A204.1 (cell line): ENCODE measurements around the gene RBFOX1.

Source experiments
- FAIRE-seq: peaks from 2 replicates; lab custom pipeline; 2012; peaks lifted over from hg19 to GRCh38; lab: Jason Lieb, UNC

The RBFOX1 gene

GRCh38 chr16:7420843-7421242 lies 88.2 kb downstream of the RBFOX1 start:
- no peak for FAIRE-seq

GRCh38 chr16:7421578-7421977 lies 88.9 kb downstream of the RBFOX1 start:
- FAIRE-seq = no peak

- no peak for FAIRE-seq
Observed at GRCh38 chr16:7422036-7422888, 89.6 kb downstream of the RBFOX1 start.

GRCh38 chr16:7423434-7424044 lies 90.9 kb downstream of the RBFOX1 start:
- no peak for FAIRE-seq

GRCh38 chr16:7426161-7426560 lies 93.5 kb downstream of the RBFOX1 start:
- no peak for FAIRE-seq

GRCh38 chr16:7431723-7432122 lies 99.1 kb downstream of the RBFOX1 start:
- no peak for FAIRE-seq

- FAIRE-seq = no peak
Observed at GRCh38 chr16:7436306-7436705, 103.7 kb downstream of the RBFOX1 start.

GRCh38 chr16:7437135-7437804 lies 104.6 kb downstream of the RBFOX1 start:
- FAIRE-seq = no peak

- FAIRE-seq = no peak
Observed at GRCh38 chr16:7437843-7438242, 105.2 kb downstream of the RBFOX1 start.

GRCh38 chr16:7438601-7439000 lies 106.0 kb downstream of the RBFOX1 start:
- no peak for FAIRE-seq

- no peak for FAIRE-seq
Observed at GRCh38 chr16:7439518-7439917, 106.9 kb downstream of the RBFOX1 start.

GRCh38 chr16:7440886-7441400 lies 108.3 kb downstream of the RBFOX1 start:
- no peak for FAIRE-seq

- FAIRE-seq = no peak
Observed at GRCh38 chr16:7442050-7442449, 109.4 kb downstream of the RBFOX1 start.

- FAIRE-seq = no peak
Observed at GRCh38 chr16:7443142-7443541, 110.5 kb downstream of the RBFOX1 start.

- no peak for FAIRE-seq
Observed at GRCh38 chr16:7443648-7444365, 111.2 kb downstream of the RBFOX1 start.

- no peak for FAIRE-seq
Observed at GRCh38 chr16:7449306-7449705, 116.7 kb downstream of the RBFOX1 start.

GRCh38 chr16:7449808-7450207 lies 117.2 kb downstream of the RBFOX1 start:
- FAIRE-seq = no peak

- no peak for FAIRE-seq
Observed at GRCh38 chr16:7450440-7450839, 117.8 kb downstream of the RBFOX1 start.

- FAIRE-seq = no peak
Observed at GRCh38 chr16:7452090-7452489, 119.4 kb downstream of the RBFOX1 start.

- FAIRE-seq = no peak
Observed at GRCh38 chr16:7456211-7456610, 123.6 kb downstream of the RBFOX1 start.

- FAIRE-seq = no peak
Observed at GRCh38 chr16:7458144-7458543, 125.5 kb downstream of the RBFOX1 start.

- no peak for FAIRE-seq
Observed at GRCh38 chr16:7470344-7470743, 137.7 kb downstream of the RBFOX1 start.
